ENCODE measurements around the gene PARD3.

GRCh38 chr10:34195364-34196057, 619.6 kb downstream of the PARD3 start:
- TF ChIP-seq CTCF (IDR thresholded peaks at IDR 0.05) (no peak), REST (IDR thresholded peaks at IDR 0.05) (no peak), KDM1A (IDR thresholded peaks at IDR 0.05; ENCODE audit: low read depth) (no peak), POLR2A (IDR thresholded peaks at IDR 0.05; ENCODE audit: low read length) (no peak), MAX (IDR thresholded peaks at IDR 0.05) (no peak)

Data from A549 (cell line).